ENCODE data around the gene SHISA6. TPM values are rescaled to one million over a fixed set of nuclear protein-coding genes. Genes with fewer than 3 reads are reported as not detected.
A peak's percentile ranks its signal among the peaks of the same experiment; 100 is the strongest.

Gene SHISA6
- total RNA-seq, 4 donors from 2014 or later = 0.13 to 8.8 (median 0.32) TPM

GRCh38 chr17:11324846-11325420 is 83.9 kb downstream of the SHISA6 start:
- DNase-seq (ENCODE audit: low spot score) (no peak), ATAC-seq (ENCODE audit: low FRiP score) (no peak)
- TF ChIP-seq CTCF (IDR thresholded peaks at IDR 0.05) = no peak

GRCh38 chr17:11326492-11326891 is 85.5 kb downstream of the SHISA6 start:
- no peak for TF ChIP-seq CTCF (IDR thresholded peaks at IDR 0.05)
- DNase-seq (ENCODE audit: low spot score) (no peak), ATAC-seq (ENCODE audit: low FRiP score) (no peak)

- TF ChIP-seq CTCF (IDR thresholded peaks at IDR 0.05) = no peak
- DNase-seq (ENCODE audit: low spot score) = no peak
- no peak for ATAC-seq (ENCODE audit: low FRiP score)
These were observed 87.8 kb downstream of the SHISA6 start for GRCh38 chr17:11328770-11329169.

- DNase-seq (ENCODE audit: low spot score) = no peak
- no peak for ATAC-seq (ENCODE audit: low FRiP score)
- no peak for TF ChIP-seq CTCF (IDR thresholded peaks at IDR 0.05)
These were observed 89.0 kb downstream of the SHISA6 start for GRCh38 chr17:11330006-11330405.

GRCh38 chr17:11330826-11331225 is 89.8 kb downstream of the SHISA6 start:
- TF ChIP-seq CTCF (IDR thresholded peaks at IDR 0.05) = no peak
- peak; percentile 54 for ATAC-seq (ENCODE audit: low FRiP score)
- DNase-seq (ENCODE audit: low spot score) = no peak

GRCh38 chr17:11331547-11332513 is 90.8 kb downstream of the SHISA6 start:
- no peak for TF ChIP-seq CTCF (IDR thresholded peaks at IDR 0.05)
- DNase-seq (ENCODE audit: low spot score) (no peak), ATAC-seq (ENCODE audit: low FRiP score) (no peak)
